ENCODE measurements around the gene PLAC8L1.

The PLAC8L1 gene

GRCh38 chr5:146041180-146041789 is 64.1 kb downstream of the PLAC8L1 start:
- DNase-seq: no peak

GRCh38 chr5:146040527-146040926 is 64.8 kb downstream of the PLAC8L1 start:
- no peak for DNase-seq

GRCh38 chr5:146039420-146039819 is 66.0 kb downstream of the PLAC8L1 start:
- DNase-seq: no peak

- DNase-seq: no peak
Measured at GRCh38 chr5:146034605-146035004, 70.8 kb downstream of the PLAC8L1 start.

Measured in NCI-H1930 (cell line).